Liver (tissue), 3 donors: Measurements from ENCODE around the gene CDH6.

Source experiments
- EGR1 ChIP-seq, 2 donors: IDR thresholded peaks; 2 replicates each; pipeline ENCODE4 v1.6.1; 2016 to 2018; ENCODE audit warnings: antibody characterized with exemption in 2 of 2, low read depth in 2 of 2
- FOXA2 ChIP-seq: IDR thresholded peaks from 2 replicates; pipeline ENCODE4 v1.6.1; 2016; ENCODE audit warnings: antibody characterized with exemption
- GABPA ChIP-seq, 2 donors: IDR thresholded peaks in 1 of 2; conservative IDR thresholded peaks in 1 of 2; 2 replicates each; pipeline ENCODE4 v1.6.1; 2016; ENCODE audit warnings: antibody characterized with exemption in 2 of 2, mild to moderate bottlenecking in 1 of 2, moderate library complexity in 1 of 2
- JUND ChIP-seq, 2 donors: IDR thresholded peaks; 2 replicates each; pipeline ENCODE4 v1.6.1; 2016; ENCODE audit warnings: antibody characterized with exemption in 2 of 2
- RAD21 ChIP-seq, 2 donors: IDR thresholded peaks; 2 replicates each; pipeline ENCODE4 v1.6.1; 2016; ENCODE audit warnings: antibody characterized with exemption in 2 of 2, mild to moderate bottlenecking in 2 of 2
- RXRA ChIP-seq, 2 donors: IDR thresholded peaks; 2 replicates each; pipeline ENCODE4 v1.6.1; 2017 to 2018; ENCODE audit warnings: antibody characterized with exemption in 2 of 2, mild to moderate bottlenecking in 1 of 2
- SP1 ChIP-seq: IDR thresholded peaks from 2 replicates; pipeline ENCODE4 v1.6.1; 2018; ENCODE audit warnings: antibody characterized with exemption, mild to moderate bottlenecking
- TAF1 ChIP-seq: conservative IDR thresholded peaks from 2 replicates; pipeline ENCODE4 v1.6.1; 2016; ENCODE audit warnings: antibody characterized with exemption, mild to moderate bottlenecking
- YY1 ChIP-seq: IDR thresholded peaks from 2 replicates; pipeline ENCODE4 v1.6.1; 2016; ENCODE audit warnings: antibody characterized with exemption, mild to moderate bottlenecking
- TF ChIP-seq, protein P1 (sequence below): fragments of 150-350 bp; IDR thresholded peaks from 2 replicates; pipeline ENCODE4 v1.5.1; 2017; ENCODE audit warnings: improper control_type of control experiment, low read depth, low read length; ENCODE audit not compliant: missing input control
- TF ChIP-seq, protein P2 (sequence below): IDR thresholded peaks from 2 replicates; pipeline ENCODE4 v1.6.1; 2016; ENCODE audit warnings: antibody characterized with exemption
- TF ChIP-seq, protein P3 (sequence below): IDR thresholded peaks from 2 replicates; pipeline ENCODE4 v1.6.1; 2016; ENCODE audit warnings: antibody characterized with exemption
- TF ChIP-seq, protein P4 (sequence below): IDR thresholded peaks from 2 replicates; pipeline ENCODE4 v1.6.1; 2016; ENCODE audit warnings: antibody characterized with exemption, mild to moderate bottlenecking
- donor health status: healthy.
- donor health status: healthy.

DNA sequence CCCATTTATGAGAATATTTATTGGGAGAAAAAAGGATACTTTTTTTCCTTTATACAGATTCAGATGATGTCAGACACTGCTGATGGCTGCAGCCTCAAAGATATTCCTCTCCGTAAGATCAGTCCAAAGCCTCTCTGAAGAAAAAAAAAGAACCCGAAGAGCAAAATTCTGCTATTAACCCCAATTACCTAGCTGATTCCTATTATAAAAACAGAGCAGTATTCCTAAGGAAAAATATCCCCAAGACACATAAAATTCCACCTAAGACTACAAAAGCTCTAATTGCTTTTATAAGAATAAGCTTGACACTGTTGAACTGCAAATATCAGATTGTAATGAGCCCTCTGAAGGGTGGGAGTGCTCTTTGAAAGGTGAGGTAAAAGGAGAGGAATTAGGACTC, 138.7 kb downstream of the CDH6 start:
- TF ChIP-seq EGR1 (IDR thresholded peaks at IDR 0.05; ENCODE audit: low read depth in 2 of 2) (no peak), TAF1 (no peak), JUND (IDR thresholded peaks at IDR 0.05) (no peak), SP1 (no peak), GABPA (IDR thresholded peaks at IDR 0.05 in 1 of 2, conservative IDR thresholded peaks at IDR 0.05 in 1 of 2) (no peak), RAD21 (IDR thresholded peaks at IDR 0.05) (no peak), YY1 (no peak), RXRA (IDR thresholded peaks at IDR 0.05) (no peak), FOXA2 (no peak)
- TF ChIP-seq, protein P1, sequence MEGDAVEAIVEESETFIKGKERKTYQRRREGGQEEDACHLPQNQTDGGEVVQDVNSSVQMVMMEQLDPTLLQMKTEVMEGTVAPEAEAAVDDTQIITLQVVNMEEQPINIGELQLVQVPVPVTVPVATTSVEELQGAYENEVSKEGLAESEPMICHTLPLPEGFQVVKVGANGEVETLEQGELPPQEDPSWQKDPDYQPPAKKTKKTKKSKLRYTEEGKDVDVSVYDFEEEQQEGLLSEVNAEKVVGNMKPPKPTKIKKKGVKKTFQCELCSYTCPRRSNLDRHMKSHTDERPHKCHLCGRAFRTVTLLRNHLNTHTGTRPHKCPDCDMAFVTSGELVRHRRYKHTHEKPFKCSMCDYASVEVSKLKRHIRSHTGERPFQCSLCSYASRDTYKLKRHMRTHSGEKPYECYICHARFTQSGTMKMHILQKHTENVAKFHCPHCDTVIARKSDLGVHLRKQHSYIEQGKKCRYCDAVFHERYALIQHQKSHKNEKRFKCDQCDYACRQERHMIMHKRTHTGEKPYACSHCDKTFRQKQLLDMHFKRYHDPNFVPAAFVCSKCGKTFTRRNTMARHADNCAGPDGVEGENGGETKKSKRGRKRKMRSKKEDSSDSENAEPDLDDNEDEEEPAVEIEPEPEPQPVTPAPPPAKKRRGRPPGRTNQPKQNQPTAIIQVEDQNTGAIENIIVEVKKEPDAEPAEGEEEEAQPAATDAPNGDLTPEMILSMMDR: no peak
- TF ChIP-seq, protein P2, sequence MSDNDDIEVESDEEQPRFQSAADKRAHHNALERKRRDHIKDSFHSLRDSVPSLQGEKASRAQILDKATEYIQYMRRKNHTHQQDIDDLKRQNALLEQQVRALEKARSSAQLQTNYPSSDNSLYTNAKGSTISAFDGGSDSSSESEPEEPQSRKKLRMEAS: no peak
- TF ChIP-seq, protein P3, sequence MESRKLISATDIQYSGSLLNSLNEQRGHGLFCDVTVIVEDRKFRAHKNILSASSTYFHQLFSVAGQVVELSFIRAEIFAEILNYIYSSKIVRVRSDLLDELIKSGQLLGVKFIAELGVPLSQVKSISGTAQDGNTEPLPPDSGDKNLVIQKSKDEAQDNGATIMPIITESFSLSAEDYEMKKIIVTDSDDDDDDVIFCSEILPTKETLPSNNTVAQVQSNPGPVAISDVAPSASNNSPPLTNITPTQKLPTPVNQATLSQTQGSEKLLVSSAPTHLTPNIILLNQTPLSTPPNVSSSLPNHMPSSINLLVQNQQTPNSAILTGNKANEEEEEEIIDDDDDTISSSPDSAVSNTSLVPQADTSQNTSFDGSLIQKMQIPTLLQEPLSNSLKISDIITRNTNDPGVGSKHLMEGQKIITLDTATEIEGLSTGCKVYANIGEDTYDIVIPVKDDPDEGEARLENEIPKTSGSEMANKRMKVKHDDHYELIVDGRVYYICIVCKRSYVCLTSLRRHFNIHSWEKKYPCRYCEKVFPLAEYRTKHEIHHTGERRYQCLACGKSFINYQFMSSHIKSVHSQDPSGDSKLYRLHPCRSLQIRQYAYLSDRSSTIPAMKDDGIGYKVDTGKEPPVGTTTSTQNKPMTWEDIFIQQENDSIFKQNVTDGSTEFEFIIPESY: no peak
- TF ChIP-seq, protein P4, sequence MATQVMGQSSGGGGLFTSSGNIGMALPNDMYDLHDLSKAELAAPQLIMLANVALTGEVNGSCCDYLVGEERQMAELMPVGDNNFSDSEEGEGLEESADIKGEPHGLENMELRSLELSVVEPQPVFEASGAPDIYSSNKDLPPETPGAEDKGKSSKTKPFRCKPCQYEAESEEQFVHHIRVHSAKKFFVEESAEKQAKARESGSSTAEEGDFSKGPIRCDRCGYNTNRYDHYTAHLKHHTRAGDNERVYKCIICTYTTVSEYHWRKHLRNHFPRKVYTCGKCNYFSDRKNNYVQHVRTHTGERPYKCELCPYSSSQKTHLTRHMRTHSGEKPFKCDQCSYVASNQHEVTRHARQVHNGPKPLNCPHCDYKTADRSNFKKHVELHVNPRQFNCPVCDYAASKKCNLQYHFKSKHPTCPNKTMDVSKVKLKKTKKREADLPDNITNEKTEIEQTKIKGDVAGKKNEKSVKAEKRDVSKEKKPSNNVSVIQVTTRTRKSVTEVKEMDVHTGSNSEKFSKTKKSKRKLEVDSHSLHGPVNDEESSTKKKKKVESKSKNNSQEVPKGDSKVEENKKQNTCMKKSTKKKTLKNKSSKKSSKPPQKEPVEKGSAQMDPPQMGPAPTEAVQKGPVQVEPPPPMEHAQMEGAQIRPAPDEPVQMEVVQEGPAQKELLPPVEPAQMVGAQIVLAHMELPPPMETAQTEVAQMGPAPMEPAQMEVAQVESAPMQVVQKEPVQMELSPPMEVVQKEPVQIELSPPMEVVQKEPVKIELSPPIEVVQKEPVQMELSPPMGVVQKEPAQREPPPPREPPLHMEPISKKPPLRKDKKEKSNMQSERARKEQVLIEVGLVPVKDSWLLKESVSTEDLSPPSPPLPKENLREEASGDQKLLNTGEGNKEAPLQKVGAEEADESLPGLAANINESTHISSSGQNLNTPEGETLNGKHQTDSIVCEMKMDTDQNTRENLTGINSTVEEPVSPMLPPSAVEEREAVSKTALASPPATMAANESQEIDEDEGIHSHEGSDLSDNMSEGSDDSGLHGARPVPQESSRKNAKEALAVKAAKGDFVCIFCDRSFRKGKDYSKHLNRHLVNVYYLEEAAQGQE: no peak
